Lower lobe of right lung (tissue), 2 donors: ENCODE measurements around the gene NUP205. TPM values are rescaled to one million over a fixed set of nuclear protein-coding genes. Genes with fewer than 3 reads are reported as not detected.

Experiments used
- ATAC-seq, 2 donors: fragments of 200-7000 bp; cut with Tn5 transposase; one replicate each; pipeline ENCODE4 v1.9.1; 2020 to 2022; ENCODE audit warnings: mild to moderate bottlenecking in 2 of 2, moderate library complexity in 2 of 2
- DNase-seq: peaks from one replicate; pipeline ENCODE4 v3.0.0-alpha.2; 2020
- H3K27ac ChIP-seq: fragments of 200-600 bp; one replicate; pipeline ENCODE4 v1.8.0; 2022
- H3K27me3 ChIP-seq: fragments of 200-600 bp; one replicate; pipeline ENCODE4 v1.8.0; 2022; ENCODE audit warnings: low read depth
- H3K36me3 ChIP-seq: fragments of 200-600 bp; one replicate; pipeline ENCODE4 v1.8.0; 2022; ENCODE audit warnings: mild to moderate bottlenecking
- H3K4me1 ChIP-seq: fragments of 200-600 bp; one replicate; pipeline ENCODE4 v1.8.0; 2022
- H3K4me3 ChIP-seq: fragments of 200-600 bp; one replicate; pipeline ENCODE4 v1.8.0; 2022; ENCODE audit warnings: mild to moderate bottlenecking
- H3K9me3 ChIP-seq: fragments of 200-600 bp; one replicate; pipeline ENCODE4 v1.8.0; 2022
- CTCF ChIP-seq: fragments of 200-600 bp; IDR thresholded peaks from one replicate; pipeline ENCODE4 v1.8.0; 2022; ENCODE audit warnings: antibody characterized with exemption, mild to moderate bottlenecking
- intact Hi-C: fragments of 100-400 bp; cut with DNase I; formaldehyde crosslinking; loops from one replicate; pipeline ENCODE4 v1.11.0; 2022
- total RNA-seq: library from RNA; stranded (reverse); fragmentation: NEBNext Ultra II Directional; extraction: Animal tissue kit (Norgen Biotek cat#: 25700); gene quantifications from one replicate; pipeline ENCODE4 v1.2.1, GENCODE V29; 2021
- donor health status: DM: no; HTN: yes; CAD: no; lungs with severe emphysema.

The NUP205 gene
- total RNA-seq, 1 donor from 2014 or later = 40.2 TPM

GRCh38 chr7:135597181-135597925 lies 39.6 kb downstream of the NUP205 start:
- Histone ChIP-seq H3K27me3 (no peaks in the 10 kb centered on the region), H3K4me1 (no peaks in the 10 kb centered on the region), H3K36me3 (peaks cover 93% of the 10 kb centered on the region), H3K9me3 (no peaks in the 10 kb centered on the region), H3K4me3 (no peak overlapping the region), H3K27ac (no peak overlapping the region)
- intact Hi-C loops = no loop called here
- DNase-seq (no peak), ATAC-seq (no peak)
- no peak for TF ChIP-seq CTCF

DNA sequence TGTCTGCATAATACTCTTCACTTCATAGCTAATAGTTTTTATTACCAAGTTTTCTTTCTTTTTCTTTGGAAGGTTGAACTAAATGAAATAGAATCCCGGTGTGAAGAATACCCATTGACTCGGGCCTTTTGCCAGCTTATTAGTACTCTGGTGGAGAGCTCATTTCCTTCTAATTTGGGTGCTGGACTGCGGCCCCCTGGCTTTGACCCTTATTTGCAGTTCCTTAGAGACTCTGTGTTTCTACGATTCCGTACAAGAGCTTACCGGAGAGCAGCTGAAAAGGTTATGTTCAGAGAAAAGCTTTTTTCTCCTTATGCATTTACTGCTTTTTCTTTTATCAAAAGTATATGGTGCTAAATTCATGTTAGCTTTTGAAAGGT lies 40.2 kb downstream of the NUP205 start:
- DNase-seq (no peak), ATAC-seq (no peak)
- Histone ChIP-seq H3K4me3 (no peak overlapping the region), H3K9me3 (no peaks in the 10 kb centered on the region), H3K27ac (no peak overlapping the region), H3K27me3 (no peaks in the 10 kb centered on the region), H3K4me1 (no peaks in the 10 kb centered on the region), H3K36me3 (peaks cover 93% of the 10 kb centered on the region)
- no peak for TF ChIP-seq CTCF
- intact Hi-C loops = no loop called here

- no peak for TF ChIP-seq CTCF
- H3K27me3 ChIP-seq = no peaks in the 10 kb centered on the region
- H3K9me3 ChIP-seq = no peaks in the 10 kb centered on the region
- DNase-seq = no peak
- H3K36me3 ChIP-seq = peaks cover 93% of the 10 kb centered on the region
- ATAC-seq = no peak
- no peak overlapping the region for H3K27ac ChIP-seq
- intact Hi-C loops = no loop called here
- no peak overlapping the region for H3K4me3 ChIP-seq
- no peaks in the 10 kb centered on the region for H3K4me1 ChIP-seq
Measured at GRCh38 chr7:135599471-135599870, 41.8 kb downstream of the NUP205 start.

- no peak for DNase-seq
- no peak overlapping the region for H3K4me3 ChIP-seq
- TF ChIP-seq CTCF = no peak
- intact Hi-C loops = no loop called here
- H3K4me1 ChIP-seq = no peaks in the 10 kb centered on the region
- H3K27ac ChIP-seq = no peak overlapping the region
- no peak for ATAC-seq
- peaks cover 93% of the 10 kb centered on the region for H3K36me3 ChIP-seq
- H3K9me3 ChIP-seq = no peaks in the 10 kb centered on the region
- H3K27me3 ChIP-seq = no peaks in the 10 kb centered on the region
Measured at GRCh38 chr7:135600226-135600625, 42.5 kb downstream of the NUP205 start.

DNA sequence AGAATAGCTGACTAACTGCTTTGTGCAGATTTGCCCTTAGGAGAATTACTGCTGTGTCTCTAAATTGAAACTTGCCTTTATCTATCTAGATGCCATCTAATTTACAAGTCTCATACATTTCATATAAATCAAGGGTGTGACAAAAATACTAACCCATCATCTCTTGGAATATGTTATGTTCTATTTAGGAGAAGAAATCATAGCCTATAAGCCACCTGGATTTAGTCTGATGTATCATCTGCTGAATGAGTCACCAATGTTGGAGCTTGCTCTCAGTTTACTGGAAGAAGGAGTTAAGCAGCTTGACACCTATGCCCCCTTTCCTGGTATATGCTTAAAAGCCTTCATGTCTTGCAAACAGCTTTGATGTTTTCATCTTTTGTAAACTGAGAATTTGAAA lies 43.5 kb downstream of the NUP205 start:
- ATAC-seq (no peak), DNase-seq (no peak)
- intact Hi-C loops = no loop called here
- no peaks in the 10 kb centered on the region for H3K4me1 ChIP-seq
- H3K27ac ChIP-seq = no peak overlapping the region
- TF ChIP-seq CTCF = no peak
- peaks cover 93% of the 10 kb centered on the region for H3K36me3 ChIP-seq
- H3K4me3 ChIP-seq = no peak overlapping the region
- H3K9me3 ChIP-seq = no peaks in the 10 kb centered on the region
- H3K27me3 ChIP-seq = no peaks in the 10 kb centered on the region
